ENCODE results near the gene UQCC3. TPM values are rescaled to one million over a fixed set of nuclear protein-coding genes. Genes with fewer than 3 reads are reported as not detected.
"Not testable (repeated sequence)": the region's sequence is repeated elsewhere in the genome, so short reads cannot be mapped to it uniquely, and the experiment has no call there.

Gene UQCC3
- total RNA-seq, 4 donors from 2014 or later = 5.7 to 10.6 (median 8.1) TPM

DNA sequence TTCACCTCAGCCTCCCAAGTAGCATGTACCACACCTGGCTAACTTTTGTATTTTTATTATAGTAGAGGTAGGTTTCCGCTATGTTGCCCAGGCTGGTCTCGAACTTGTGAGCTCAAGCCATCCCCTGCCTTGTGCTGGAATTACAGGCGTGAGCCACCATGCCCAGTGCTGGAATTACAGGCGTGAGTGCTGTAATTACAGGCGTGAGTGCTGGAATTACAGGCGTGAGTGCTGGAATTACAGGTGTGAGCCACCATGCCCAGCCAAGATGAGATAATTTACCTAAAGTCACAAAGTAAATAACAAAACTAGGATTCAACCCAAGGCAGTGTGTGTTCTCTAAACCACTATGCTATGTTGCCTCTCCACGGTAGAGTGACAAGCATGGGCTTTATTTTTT lies 11.0 kb downstream of the UQCC3 start:
- Histone ChIP-seq H3K9me3 (no peaks in the 10 kb centered on the region), H3K4me1 (peaks cover 6 to 14% of the 10 kb centered on the region in 2 donors), H3K27me3 (no peaks in the 10 kb centered on the region), H3K36me3 (peaks cover 1 to 3% of the 10 kb centered on the region in 2 donors), H3K27ac (no peak overlapping the region), H3K4me3 (replicated peaks in 1 of 3) (no peak overlapping the region)
- TF ChIP-seq, protein P1, sequence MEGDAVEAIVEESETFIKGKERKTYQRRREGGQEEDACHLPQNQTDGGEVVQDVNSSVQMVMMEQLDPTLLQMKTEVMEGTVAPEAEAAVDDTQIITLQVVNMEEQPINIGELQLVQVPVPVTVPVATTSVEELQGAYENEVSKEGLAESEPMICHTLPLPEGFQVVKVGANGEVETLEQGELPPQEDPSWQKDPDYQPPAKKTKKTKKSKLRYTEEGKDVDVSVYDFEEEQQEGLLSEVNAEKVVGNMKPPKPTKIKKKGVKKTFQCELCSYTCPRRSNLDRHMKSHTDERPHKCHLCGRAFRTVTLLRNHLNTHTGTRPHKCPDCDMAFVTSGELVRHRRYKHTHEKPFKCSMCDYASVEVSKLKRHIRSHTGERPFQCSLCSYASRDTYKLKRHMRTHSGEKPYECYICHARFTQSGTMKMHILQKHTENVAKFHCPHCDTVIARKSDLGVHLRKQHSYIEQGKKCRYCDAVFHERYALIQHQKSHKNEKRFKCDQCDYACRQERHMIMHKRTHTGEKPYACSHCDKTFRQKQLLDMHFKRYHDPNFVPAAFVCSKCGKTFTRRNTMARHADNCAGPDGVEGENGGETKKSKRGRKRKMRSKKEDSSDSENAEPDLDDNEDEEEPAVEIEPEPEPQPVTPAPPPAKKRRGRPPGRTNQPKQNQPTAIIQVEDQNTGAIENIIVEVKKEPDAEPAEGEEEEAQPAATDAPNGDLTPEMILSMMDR (IDR thresholded peaks at IDR 0.05) = no peak
- TF ChIP-seq POLR2A (IDR thresholded peaks at IDR 0.05) = no peak
- DNase-seq = no peak
- intact Hi-C loops (cut with DNase I) = no loop called here
- WGBS, 2 donors = 90 to 92% methylated on average over 6 to 7 of the region's 7 CpGs

DNA sequence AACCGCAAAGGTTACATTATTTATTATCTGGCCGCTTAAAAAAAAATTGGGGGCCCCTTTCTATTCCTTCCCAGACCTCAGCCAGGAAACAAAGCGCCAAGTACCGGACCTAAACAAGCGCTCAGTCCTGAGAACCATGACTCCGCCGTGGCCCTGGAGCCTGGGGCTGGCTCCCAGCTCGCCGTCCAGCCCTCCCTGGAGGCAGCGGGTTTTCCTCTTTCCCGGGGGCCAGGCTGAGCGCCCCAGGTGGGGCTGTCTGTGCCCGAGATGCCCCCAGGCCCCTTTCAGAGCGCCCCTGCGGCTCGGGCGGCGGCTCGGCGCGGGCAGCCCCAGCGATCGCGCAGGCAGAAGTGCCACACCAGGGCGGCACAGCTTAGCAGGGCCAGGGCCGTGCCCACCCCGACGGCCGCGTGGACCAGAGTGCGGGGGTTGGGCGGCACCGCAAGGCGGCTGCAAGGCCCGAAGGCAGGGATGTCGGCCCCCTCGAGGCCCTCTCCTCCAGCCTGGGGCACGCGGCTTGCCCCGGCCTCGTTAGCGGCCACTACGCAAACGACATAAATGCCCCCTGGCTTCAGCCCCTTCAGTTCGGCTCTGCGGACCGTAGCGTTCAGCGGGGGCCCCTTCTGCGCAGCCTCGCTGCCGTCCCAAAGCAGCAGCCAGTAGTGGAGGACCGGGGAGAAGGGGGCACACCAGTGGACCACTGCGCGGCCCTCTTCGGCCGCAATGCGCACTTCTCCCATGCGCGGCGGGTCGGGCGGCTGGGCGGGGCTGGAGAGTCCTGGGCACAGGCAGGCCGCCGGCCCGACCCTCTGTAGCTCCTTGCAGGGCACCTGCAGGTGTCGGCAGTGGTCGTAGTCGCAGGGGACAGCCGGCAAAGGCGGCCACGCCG lies 16.3 kb downstream of the UQCC3 start:
- H3K9me3 ChIP-seq = no peaks in the 10 kb centered on the region
- peak overlapping the region in 1 of 3 donors; percentile 23 for H3K4me3 ChIP-seq (replicated peaks in 1 of 3)
- H3K27me3 ChIP-seq = no peaks in the 10 kb centered on the region
- peaks cover 4 to 8% of the 10 kb centered on the region in 2 donors for H3K4me1 ChIP-seq
- TF ChIP-seq POLR2A (IDR thresholded peaks at IDR 0.05) = no peak
- TF ChIP-seq, protein P1 (IDR thresholded peaks at IDR 0.05) = no peak
- H3K27ac ChIP-seq = peak overlapping the region in 1 of 3 donors; percentile 27
- WGBS, 2 donors = 41 to 58% methylated on average over 12 to 36 of the region's 74 CpGs
- peaks cover 0 to 22% of the 10 kb centered on the region in 2 donors for H3K36me3 ChIP-seq
- no peak for DNase-seq
- intact Hi-C loops (cut with DNase I) = no loop called here

DNA sequence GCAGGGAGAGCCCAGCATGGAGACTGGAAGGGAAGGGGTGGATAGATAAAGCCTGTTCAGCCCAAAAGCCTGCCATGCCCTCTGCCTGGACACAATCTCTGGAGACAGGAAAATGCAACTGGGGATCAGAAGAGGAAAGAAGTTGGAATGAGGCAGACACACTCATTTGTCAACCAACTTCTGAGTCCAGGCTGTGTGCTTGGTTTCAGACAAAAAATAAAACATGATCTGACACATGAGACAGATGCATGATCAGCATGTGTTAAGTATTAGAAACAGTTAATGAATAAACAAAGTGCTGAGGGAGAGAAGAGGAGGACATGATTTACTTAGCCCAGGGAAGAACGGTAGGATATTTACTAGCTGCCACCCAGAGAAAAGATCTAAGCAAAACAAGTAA lies 17.0 kb downstream of the UQCC3 start:
- intact Hi-C loops (cut with DNase I) = no loop called here
- WGBS, 2 donors = 64 to 69% methylated on average over 1 of the region's 1 CpG
- DNase-seq = no peak

DNA sequence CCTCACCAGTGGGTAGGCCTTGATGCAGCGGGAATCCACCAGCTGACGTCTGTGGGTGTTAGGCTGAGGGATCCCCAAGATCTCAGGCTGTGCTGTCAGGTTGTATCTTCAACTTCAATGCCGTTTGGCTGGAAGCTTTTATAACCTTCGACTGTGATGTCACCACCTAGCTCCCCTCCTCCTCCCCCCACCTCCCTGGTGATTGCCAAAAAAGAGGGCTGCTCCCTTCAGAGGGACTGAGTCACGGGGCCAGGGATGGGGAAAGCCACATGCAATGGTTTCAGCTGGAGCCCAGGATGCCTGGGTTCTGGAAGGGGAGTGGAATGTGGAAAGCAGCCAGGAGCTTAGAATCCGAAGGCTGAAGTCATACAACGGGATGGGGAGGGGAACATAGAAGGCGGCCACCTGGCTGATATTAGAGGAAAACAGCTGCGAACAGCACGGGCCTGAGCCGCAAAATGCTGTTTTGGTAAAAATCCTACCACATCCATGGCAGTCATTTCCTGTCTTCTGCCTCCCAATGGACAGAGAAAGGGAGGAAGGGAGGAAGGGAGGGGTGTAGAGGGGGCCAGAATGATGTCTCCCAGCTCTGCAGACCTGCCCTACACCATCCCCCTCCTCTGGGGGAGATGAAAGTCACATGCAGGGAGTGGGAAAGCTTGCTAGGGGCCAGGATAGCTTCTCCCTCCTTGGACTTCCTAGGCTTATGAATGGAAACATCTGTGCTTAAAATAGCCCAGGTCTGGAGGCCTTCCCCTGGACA lies 18.1 kb downstream of the UQCC3 start, which contains the start of gene LRRN4CL:
LRRN4CL (minus strand) TSS at position 110 of the 763 bp plus-strand sequence. CDS start 1,022 bp downstream, outside the sequence.
- Histone ChIP-seq H3K9me3 (no peaks in the 10 kb centered on the region), H3K36me3 (peaks cover 0 to 30% of the 10 kb centered on the region in 2 donors), H3K27ac (peak within 1 kb of the TSS in 2 of 3 donors; percentile 27 to 44), H3K4me1 (peaks cover 4 to 8% of the 10 kb centered on the region in 2 donors), H3K27me3 (no peaks in the 10 kb centered on the region), H3K4me3 (replicated peaks in 1 of 3) (peak within 1 kb of the TSS in 1 of 3 donors; percentile 23)
- intact Hi-C loops (cut with DNase I) = loop anchor here (10.0 kb wide), 1 partner anchor 295 kb away; no protein-coding TSS in a partner anchor
- no peak for TF ChIP-seq POLR2A (IDR thresholded peaks at IDR 0.05)
- TF ChIP-seq, protein P1 (IDR thresholded peaks at IDR 0.05) = no peak
- no peak for DNase-seq
- 67 to 74% methylated on average over 11 of the region's 11 CpGs for WGBS, 2 donors

More for the DNA sequence above, 17.0 kb downstream of the UQCC3 start:
- TF ChIP-seq, protein P1 (IDR thresholded peaks at IDR 0.05) = no peak
- no peak for TF ChIP-seq POLR2A (IDR thresholded peaks at IDR 0.05)
- Histone ChIP-seq H3K4me1 (peaks cover 4 to 8% of the 10 kb centered on the region in 2 donors), H3K36me3 (peaks cover 0 to 29% of the 10 kb centered on the region in 2 donors), H3K27ac (peak overlapping the region in 2 of 3 donors; percentile 27 to 44), H3K4me3 (replicated peaks in 1 of 3) (peak overlapping the region in 1 of 3 donors; percentile 23), H3K9me3 (no peaks in the 10 kb centered on the region), H3K27me3 (no peaks in the 10 kb centered on the region)

DNA sequence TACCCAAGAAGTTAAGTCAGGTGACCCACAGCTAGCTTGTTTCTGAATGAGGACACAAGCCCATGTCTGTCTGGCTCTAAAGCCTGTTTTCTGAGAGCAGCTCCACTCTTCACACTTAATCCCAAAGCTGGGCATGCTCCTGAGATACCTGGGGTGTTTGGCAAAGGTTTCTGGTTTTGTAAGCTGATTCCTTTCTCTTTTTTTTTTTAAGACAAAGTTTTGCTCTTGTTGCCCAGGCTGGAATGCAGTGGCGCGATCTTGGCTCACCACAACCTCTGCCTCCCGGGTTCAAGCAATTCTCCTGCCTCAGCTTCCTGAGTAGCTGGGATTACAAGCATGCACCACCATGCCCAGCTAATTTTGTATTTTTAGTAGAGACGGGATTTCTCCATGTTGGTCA lies 22.2 kb downstream of the UQCC3 start:
- H3K27me3 ChIP-seq; DNase-seq; H3K4me3 ChIP-seq (replicated peaks in 1 of 3); H3K9me3 ChIP-seq; H3K27ac ChIP-seq; H3K4me1 ChIP-seq: not testable (repeated sequence)
- intact Hi-C loops (cut with DNase I) = loop anchor here (10.0 kb wide), 1 partner anchor 299 kb away; no protein-coding TSS in a partner anchor
- WGBS, 2 donors = 75 to 83% methylated on average over 4 of the region's 4 CpGs
- H3K36me3 ChIP-seq = peaks cover 0 to 30% of the 10 kb centered on the region in 2 donors
